SK-N-SH treated with all-trans-retinoic acid at 6 μM for 48 hours (cell line): Measurements from ENCODE around the gene SLC35G6.

Experiments used
- CREB5 ChIP-seq: fragments of 250-450 bp; sonication (Bioruptor Pico); IDR thresholded peaks from 2 replicates; pipeline ENCODE4 v1.5.1; 2020; ENCODE audit warnings: low read depth, mild to moderate bottlenecking, moderate library complexity
- GLIS3 ChIP-seq: fragments of 250-450 bp; sonication (Bioruptor Pico); IDR thresholded peaks from 2 replicates; pipeline ENCODE4 v1.5.0; 2020; ENCODE audit warnings: mild to moderate bottlenecking, moderate library complexity
- TOX ChIP-seq: fragments of 250-450 bp; sonication (Bioruptor Pico); IDR thresholded peaks from 2 replicates; pipeline ENCODE4 v1.8.0; 2021; ENCODE audit warnings: mild to moderate bottlenecking, moderate library complexity, borderline replicate concordance
- ZNF8 ChIP-seq: fragments of 450-650 bp; formaldehyde crosslinking; IDR thresholded peaks from 2 replicates; pipeline ENCODE4 v1.5.0; 2020; ENCODE audit warnings: mild to moderate bottlenecking, moderate library complexity

- TF ChIP-seq CREB5 (CRISPR knock-in tag) (no peak), GLIS3 (CRISPR knock-in tag) (no peak), ZNF8 (CRISPR knock-in tag) (no peak), TOX (no peak)
Observed at GRCh38 chr17:7476494-7476893, 4.8 kb upstream of the SLC35G6 start.
